ENCODE results near the gene DYNC1LI2. TPM values are rescaled to one million over a fixed set of nuclear protein-coding genes. Genes with fewer than 3 reads are reported as not detected.

Gene DYNC1LI2
- total RNA-seq, 6 donors from 2014 or later, result 91.5 to 190 (median 132) TPM

DNA sequence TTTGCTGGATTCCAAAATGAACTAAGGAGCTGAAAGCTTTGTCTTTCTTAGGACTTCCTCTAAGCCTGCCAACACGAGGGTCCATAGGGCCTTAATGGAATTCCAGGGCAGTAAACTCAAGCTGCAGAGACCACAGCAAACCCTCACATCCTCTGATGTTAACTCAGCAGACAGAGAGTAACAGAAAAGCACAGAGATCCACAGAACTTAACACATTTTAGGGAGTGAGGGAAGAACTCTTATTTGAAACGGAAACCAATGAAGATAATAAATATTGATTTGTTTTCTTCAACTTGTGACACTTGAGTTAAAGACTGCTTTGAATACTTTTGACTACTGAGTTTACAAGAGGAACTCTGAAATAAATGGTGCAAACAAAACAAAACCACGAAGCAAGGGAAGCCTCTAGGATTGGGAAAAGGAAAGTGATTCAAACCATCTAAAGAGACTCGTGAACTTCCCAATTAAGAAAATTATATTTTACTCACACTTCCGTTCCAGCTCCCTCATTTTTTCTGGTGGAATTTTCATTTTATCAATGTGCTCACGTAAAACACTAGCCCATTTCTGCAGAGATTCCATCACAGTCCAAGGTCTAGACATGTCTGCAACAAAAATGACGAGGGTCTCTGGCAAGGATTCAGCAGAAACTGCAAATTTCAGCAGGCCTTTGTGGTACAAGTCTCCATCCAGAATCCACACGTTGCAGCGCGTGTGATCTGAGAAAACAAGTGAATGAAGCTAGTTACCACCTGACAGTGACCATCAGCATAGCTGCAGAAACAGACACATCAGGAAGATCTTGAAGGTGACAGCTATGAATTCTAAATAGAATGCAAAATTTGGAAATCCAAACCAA is 9.2 kb downstream of the DYNC1LI2 start:
- TF ChIP-seq POLR2A (IDR thresholded peaks at IDR 0.05) (no peak), POLR2AphosphoS5 (IDR thresholded peaks at IDR 0.05) (no peak), EP300 (IDR thresholded peaks at IDR 0.05) (no peak)
- Histone ChIP-seq H3K4me3 (no peak overlapping the region), H3K9me3 (no peaks in the 10 kb centered on the region), H3K4me1 (peaks cover 50 to 62% (median 57%) of the 10 kb centered on the region in 4 donors), H3K27ac (peak overlapping the region; percentile 80 to 89 (median 82)), H3K36me3 (peaks cover 15 to 91% (median 43%) of the 10 kb centered on the region in 4 donors), H3K27me3 (no peaks in the 10 kb centered on the region)
- DNase-seq, result no peak
- peak in 1 of 2 donors; percentile 54 for ATAC-seq (ENCODE audit: low FRiP score in 2 of 2)
- 59 to 61% methylated on average over 10 of the region's 10 CpGs for WGBS, 2 donors

DNA sequence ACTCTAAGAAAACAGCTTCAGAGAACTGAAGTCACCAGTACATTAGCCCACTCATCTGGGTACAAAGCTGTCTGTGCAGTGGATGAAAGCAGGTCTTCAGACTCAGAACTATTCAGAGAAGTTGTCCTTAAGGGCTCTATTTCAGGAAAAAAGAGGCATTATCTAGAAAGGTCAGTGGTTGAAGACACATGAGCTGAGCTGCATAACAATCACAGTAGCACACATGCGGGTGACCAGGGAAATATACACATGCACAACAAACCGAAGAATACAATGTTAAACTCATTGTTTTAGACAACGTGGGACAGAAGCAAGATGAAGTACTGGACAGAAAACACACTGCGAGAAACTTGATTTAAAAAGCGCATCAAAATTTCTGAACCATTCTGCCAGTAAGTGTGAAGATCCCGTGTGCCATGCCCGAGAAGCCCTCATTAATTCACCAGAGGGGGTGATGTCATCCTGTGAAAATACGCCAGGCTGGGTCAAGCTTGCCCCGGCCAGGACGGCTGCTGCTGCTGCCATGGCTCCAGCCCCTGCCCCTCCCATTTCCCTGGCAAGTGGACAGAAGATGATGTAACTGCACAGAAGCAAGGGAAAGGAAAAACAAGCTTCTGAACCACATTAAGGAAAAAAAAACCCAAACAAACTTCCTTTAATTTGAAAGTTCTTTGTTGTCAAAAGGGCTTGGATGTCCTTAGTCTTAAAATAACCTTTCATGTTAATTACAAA is 10.1 kb downstream of the DYNC1LI2 start:
- H3K9me3 ChIP-seq, result no peaks in the 10 kb centered on the region
- peaks cover 15 to 89% (median 44%) of the 10 kb centered on the region in 4 donors for H3K36me3 ChIP-seq
- DNase-seq, result peak; percentile 62 to 91
- no peaks in the 10 kb centered on the region for H3K27me3 ChIP-seq
- H3K4me1 ChIP-seq, result peaks cover 42 to 54% (median 48%) of the 10 kb centered on the region in 4 donors
- no peak overlapping the region for H3K4me3 ChIP-seq
- peak overlapping the region; percentile 80 to 89 (median 82) for H3K27ac ChIP-seq
- 33% methylated on average over 10 of the region's 10 CpGs for WGBS, 2 donors
- TF ChIP-seq POLR2AphosphoS5 (IDR thresholded peaks at IDR 0.05) (peak; percentile 49 to 52), EP300 (IDR thresholded peaks at IDR 0.05) (no peak)
- ATAC-seq (ENCODE audit: low FRiP score in 2 of 2), result peak; percentile 86 to 96

DNA sequence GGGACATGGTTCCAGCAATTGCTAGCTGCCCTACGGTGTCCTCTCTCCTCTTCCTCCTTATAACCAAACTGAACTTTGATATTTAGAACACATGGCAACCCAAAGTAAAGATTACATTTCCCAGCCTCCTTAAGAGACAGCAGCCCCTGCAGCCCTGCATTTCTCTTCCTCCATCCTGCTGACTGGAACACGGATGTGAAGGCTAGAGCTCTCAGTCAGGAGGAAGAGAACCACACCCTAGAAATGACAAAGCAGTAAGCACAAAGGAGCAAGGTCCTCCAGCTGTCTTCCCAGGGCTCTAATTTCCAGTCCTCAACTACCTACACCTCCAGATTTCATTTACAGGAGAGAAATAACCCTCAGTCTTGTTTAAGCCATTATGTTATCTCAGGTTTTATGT is 10.9 kb downstream of the DYNC1LI2 start:
- Histone ChIP-seq H3K4me3 (no peak overlapping the region), H3K9me3 (no peaks in the 10 kb centered on the region), H3K36me3 (peaks cover 11 to 90% (median 49%) of the 10 kb centered on the region in 4 donors), H3K27me3 (no peaks in the 10 kb centered on the region), H3K4me1 (peaks cover 40 to 51% (median 43%) of the 10 kb centered on the region in 4 donors), H3K27ac (peak overlapping the region; percentile 80 to 89 (median 82))
- ATAC-seq (ENCODE audit: low FRiP score in 2 of 2), result peak in 1 of 2 donors; percentile 76
- WGBS, 2 donors, result 45 to 46% methylated on average over 2 of the region's 2 CpGs
- DNase-seq, result peak in 1 of 2 donors; percentile 28
- TF ChIP-seq, protein P1, sequence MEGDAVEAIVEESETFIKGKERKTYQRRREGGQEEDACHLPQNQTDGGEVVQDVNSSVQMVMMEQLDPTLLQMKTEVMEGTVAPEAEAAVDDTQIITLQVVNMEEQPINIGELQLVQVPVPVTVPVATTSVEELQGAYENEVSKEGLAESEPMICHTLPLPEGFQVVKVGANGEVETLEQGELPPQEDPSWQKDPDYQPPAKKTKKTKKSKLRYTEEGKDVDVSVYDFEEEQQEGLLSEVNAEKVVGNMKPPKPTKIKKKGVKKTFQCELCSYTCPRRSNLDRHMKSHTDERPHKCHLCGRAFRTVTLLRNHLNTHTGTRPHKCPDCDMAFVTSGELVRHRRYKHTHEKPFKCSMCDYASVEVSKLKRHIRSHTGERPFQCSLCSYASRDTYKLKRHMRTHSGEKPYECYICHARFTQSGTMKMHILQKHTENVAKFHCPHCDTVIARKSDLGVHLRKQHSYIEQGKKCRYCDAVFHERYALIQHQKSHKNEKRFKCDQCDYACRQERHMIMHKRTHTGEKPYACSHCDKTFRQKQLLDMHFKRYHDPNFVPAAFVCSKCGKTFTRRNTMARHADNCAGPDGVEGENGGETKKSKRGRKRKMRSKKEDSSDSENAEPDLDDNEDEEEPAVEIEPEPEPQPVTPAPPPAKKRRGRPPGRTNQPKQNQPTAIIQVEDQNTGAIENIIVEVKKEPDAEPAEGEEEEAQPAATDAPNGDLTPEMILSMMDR (IDR thresholded peaks at IDR 0.05), result no peak
- peak; percentile 22 to 50 for TF ChIP-seq POLR2AphosphoS5 (IDR thresholded peaks at IDR 0.05)

DNA sequence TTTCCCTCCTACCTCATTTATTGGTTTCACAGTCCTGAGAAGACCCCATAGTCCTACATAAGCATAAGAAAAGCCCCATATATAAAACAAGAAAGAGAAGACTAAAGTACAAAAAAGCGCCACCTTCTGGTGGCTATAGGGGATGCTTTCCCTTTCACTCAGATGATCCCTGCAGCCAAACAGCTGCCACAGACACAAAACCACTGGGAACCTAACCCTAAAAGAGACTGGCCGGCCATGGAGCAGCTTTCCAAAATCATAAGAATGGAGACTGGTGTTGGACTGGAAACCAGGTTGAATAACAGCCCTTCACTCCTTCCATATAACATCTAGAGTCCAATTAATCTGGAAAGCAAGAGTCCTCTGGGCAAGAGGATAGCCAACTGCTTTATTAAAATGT is 11.4 kb downstream of the DYNC1LI2 start:
- Histone ChIP-seq H3K4me1 (peaks cover 40 to 51% (median 42%) of the 10 kb centered on the region in 4 donors), H3K27me3 (no peaks in the 10 kb centered on the region), H3K4me3 (no peak overlapping the region), H3K27ac (peak overlapping the region; percentile 80 to 89 (median 82)), H3K36me3 (peaks cover 10 to 90% (median 49%) of the 10 kb centered on the region in 4 donors), H3K9me3 (no peaks in the 10 kb centered on the region)
- ATAC-seq (ENCODE audit: low FRiP score in 2 of 2) (no peak), DNase-seq (no peak)
- TF ChIP-seq, protein P1 (IDR thresholded peaks at IDR 0.05), result peak in 5 of 6 experiments; percentile 41 to 59 (median 43)
- no peak for TF ChIP-seq EP300 (IDR thresholded peaks at IDR 0.05)
- 44 to 69% methylated on average over 2 of the region's 2 CpGs for WGBS, 2 donors

DNA sequence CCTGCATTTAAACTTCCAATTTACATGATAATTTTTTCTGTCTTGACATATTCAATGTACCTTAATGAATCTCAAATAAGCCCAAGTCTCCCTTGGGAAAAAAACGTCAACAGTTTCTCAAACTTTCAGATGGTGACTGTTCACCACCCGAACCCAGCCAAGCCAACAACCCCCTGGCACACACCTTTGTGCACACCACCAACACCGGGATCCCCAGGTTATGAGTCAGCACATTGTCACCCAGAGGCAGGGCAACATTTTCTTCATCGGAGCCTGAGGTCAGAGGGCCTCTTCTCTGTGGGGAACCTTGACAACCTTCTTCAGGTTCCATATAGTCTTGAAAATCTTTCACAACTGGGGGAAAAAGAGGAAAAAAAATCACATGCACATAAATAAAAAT is 15.5 kb downstream of the DYNC1LI2 start:
- Histone ChIP-seq H3K27ac (no peak overlapping the region), H3K4me1 (peaks cover 17 to 20% (median 17%) of the 10 kb centered on the region in 4 donors), H3K36me3 (peaks cover 36 to 95% (median 70%) of the 10 kb centered on the region in 4 donors), H3K27me3 (no peaks in the 10 kb centered on the region), H3K9me3 (no peaks in the 10 kb centered on the region), H3K4me3 (no peak overlapping the region)
- DNase-seq, result no peak
- ATAC-seq (ENCODE audit: low FRiP score in 2 of 2), result no peak
- TF ChIP-seq, protein P1 (IDR thresholded peaks at IDR 0.05), result no peak
- no peak for TF ChIP-seq POLR2AphosphoS5 (IDR thresholded peaks at IDR 0.05)
- no peak for TF ChIP-seq EP300 (IDR thresholded peaks at IDR 0.05)
- no peak for TF ChIP-seq POLR2A (IDR thresholded peaks at IDR 0.05)
- WGBS, 2 donors, result 91 to 93% methylated on average over 4 of the region's 4 CpGs

Measured in upper lobe of left lung (tissue), 6 donors.